RCC 7860 (cell line): ENCODE measurements around the gene NTM.

Experiments
- DNase-seq: peaks from one replicate; pipeline ENCODE4 v3.0.0-alpha.2; 2015; ENCODE audit warnings: low spot score
- FAIRE-seq: peaks from 2 replicates; lab custom pipeline; 2012; peaks lifted over from hg19 to GRCh38; lab: Jason Lieb, UNC

The NTM gene

GRCh38 chr11:132022733-132023478 lies 652.5 kb downstream of the NTM start:
- FAIRE-seq (no peak), DNase-seq (no peak)

GRCh38 chr11:132024587-132025295 lies 654.3 kb downstream of the NTM start:
- peak; percentile 90 for FAIRE-seq
- DNase-seq, result peak; percentile 91

GRCh38 chr11:132026746-132027145 lies 656.3 kb downstream of the NTM start:
- no peak for FAIRE-seq

DNA sequence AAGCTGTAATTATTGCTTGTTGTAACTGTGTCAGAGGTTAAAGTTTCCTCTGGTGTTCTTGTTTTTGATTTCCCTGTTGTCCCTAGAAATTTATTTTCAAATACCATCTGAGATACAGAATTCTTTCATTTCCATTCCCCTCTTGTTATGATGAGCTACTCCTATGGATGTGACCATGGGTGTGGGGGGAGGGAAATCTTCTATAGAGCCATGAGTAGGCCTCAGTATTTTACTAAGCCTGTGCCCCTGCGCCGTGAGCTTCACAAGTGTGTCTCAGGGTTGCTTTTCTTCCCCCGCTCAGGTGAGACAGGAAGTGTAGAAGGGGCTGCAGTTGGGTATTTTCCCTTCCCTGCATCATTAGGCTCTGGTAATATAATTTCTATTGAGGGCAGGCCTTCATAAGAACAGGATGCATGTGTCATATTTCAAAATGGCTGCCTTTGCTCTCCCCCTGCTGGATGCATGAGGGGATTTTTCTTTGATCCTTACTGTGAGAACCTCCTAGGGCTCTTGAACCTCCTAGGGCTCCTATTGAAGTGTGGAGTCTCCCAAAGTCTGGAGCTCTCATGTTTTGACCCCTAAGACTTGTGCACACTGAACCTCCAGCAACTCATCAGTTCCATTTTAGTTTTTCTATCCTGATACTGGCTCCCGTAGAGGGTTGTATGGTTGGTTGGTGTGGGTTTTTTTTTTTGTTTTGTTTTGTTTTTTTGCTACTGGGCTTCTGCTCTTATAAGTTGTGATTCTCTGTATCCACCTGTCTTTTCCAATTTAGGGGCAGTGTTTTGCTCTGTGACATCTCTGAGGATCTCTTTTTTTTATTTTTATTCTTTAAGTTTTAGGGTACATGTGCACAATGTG lies 658.2 kb downstream of the NTM start:
- FAIRE-seq, result no peak
- DNase-seq, result no peak

More at GRCh38 chr11:132026746-132027145, 656.3 kb downstream of the NTM start:
- no peak for DNase-seq

GRCh38 chr11:132030896-132031295 lies 660.5 kb downstream of the NTM start:
- FAIRE-seq (no peak), DNase-seq (no peak)

DNA sequence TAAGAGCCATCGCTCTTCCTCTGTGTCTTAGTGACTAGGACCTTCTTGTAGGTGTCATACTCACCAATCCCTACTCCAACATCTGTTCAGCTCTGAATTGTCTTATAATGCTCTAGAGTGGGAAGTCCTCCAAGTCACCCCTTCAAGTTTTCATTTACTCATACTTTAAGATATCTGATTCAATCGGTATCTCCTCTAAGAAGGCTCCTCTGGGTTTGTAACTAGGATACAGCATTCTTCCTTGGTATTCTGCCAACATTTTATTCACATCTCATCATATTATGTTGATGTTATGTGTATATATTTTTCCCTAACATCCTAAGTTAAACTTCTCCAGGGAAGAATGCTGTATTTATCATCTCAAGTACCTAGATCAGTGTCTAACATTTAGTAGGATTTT lies 662.1 kb downstream of the NTM start:
- no peak for FAIRE-seq
- DNase-seq, result no peak

DNA sequence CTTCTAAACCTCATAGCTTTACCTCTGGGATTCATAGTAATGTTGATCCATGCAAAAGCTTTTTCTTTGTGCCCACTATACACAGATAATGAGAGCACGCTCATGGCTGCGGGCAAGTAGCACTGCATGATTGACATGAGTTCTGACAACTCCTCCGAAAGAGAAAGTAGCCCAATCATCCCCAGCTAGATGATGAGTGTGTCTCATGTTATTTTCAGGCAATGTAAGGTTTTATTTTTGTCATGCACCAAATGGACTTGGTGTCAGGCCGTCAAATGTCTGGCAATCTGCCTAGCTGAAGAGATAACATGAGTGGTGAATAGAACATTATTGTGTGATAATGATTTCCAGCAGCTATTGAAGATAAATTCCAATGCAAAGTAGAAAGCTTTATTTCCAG lies 662.6 kb downstream of the NTM start:
- no peak for DNase-seq
- no peak for FAIRE-seq

- no peak for DNase-seq
- FAIRE-seq, result no peak
Observed at GRCh38 chr11:132035228-132035627, 664.8 kb downstream of the NTM start.

GRCh38 chr11:132035766-132036165 lies 665.4 kb downstream of the NTM start:
- DNase-seq (no peak), FAIRE-seq (no peak)

DNA sequence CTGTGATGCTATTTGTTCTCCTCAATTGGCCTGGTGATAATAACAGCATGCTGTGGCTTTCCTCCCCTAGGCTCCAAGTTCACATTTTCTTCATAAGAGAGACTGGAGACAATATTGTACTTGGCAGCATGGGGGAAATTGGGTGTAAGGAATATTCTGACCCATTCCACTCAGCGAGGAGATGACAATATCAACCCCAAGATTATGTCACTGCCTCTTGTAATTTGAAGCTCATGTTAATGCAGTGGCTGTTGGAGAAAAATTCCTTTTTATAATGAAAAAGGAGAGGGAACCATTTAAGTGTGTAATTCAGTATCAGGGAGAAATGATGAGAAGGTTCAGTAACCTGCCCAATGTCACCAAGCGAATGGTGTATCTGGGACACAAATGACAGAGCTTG lies 665.8 kb downstream of the NTM start:
- DNase-seq (no peak), FAIRE-seq (no peak)

DNA sequence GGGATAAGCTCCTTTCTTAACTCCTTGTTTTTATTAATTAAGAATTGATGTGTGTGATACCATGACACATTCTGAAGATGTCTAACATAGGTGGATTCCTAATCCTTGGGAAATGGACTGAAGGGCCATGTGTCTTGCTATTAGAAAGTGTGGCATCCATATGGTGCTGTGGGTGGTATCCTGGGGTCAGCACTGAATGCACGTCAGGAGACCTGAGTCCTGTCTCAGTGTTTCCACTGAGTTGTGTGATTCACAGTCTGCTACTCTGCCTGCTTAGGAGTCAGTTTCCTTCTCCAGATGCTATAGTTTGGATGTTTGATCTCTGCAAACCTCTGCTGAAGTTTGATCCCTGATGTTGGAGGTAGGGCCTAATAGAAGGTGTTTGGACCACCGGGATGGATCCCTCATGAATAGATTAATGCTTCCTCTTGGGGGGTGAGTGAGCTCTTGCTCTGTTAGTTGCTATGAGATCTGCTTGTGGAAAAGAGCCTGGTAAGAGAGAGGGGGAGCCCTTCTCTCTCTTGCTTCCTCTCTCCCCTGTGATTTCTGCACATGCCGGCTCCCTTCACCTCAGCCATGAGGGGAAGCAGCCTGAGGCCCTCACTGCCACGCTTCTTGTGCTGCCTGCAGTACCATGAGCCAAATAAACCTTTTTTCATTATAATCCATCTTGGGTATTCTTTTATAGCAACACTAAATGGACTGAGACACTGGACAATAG lies 666.5 kb downstream of the NTM start:
- DNase-seq (no peak), FAIRE-seq (no peak)

DNA sequence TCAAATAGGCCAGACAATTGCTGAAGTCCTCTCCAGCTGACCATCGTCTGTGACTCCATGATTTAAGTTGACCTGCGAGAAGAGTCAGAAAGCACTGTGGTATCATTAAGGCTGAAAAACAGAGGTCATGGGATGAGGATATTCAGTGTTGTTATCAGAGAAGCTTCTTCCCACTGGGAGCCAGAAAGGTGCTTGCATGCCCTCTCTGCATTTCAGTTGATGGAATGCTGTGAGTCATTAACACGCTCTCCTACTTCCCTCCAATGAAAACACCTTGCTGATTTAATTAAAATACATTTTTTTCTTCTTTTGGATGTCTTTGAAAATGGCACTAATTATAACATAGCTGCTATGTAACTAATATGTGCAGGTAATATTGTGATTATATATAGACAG lies 667.0 kb downstream of the NTM start:
- no peak for FAIRE-seq
- no peak for DNase-seq

GRCh38 chr11:132037956-132038355 lies 667.5 kb downstream of the NTM start:
- no peak for FAIRE-seq

DNA sequence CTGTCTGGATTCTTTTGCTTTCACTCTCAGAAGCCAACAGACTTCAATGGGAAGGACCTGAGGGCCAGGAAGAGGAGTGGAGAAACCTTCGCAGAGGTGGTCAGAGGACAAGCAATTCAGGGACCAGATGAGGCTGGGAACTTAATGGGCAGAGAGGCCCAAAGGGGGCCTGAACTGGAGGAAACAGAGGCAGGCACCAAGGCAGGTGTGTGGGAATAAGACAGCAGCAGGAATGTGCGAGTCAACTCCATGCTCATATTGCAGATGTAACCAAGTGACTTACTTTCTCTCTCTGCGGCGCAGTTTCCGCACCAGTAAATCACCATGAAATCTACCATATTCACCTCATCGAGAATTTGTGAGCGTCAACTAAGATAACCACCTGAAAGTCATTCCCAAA lies 669.1 kb downstream of the NTM start:
- FAIRE-seq (no peak), DNase-seq (no peak)

More at GRCh38 chr11:132037956-132038355, 667.5 kb downstream of the NTM start:
- DNase-seq, result no peak

GRCh38 chr11:132042296-132042695 lies 671.9 kb downstream of the NTM start:
- no peak for FAIRE-seq
- DNase-seq, result no peak

- FAIRE-seq (no peak), DNase-seq (no peak)
Observed at GRCh38 chr11:132043714-132044113, 673.3 kb downstream of the NTM start.

DNA sequence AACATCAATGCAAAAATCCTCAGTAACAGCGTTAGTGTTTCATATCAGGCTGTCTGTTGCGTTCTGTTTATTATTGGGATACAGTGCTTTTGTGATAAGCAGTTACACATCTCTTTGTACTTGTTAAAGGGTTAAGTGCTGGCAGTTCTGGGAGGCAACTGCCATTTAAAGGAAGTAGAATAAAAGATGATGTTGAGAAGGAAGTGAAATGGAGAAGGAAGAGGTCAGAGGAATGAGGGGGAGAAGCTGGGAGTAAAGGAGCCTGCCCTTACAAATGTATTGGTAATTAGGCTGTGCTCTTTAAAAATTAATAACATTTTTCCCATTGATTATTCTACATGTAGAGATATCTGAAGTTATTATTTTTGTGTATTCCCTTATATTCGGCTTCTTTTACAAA lies 674.7 kb downstream of the NTM start:
- FAIRE-seq, result no peak
- no peak for DNase-seq

GRCh38 chr11:132046288-132046865 lies 676.0 kb downstream of the NTM start:
- no peak for DNase-seq
- no peak for FAIRE-seq

- no peak for DNase-seq
- FAIRE-seq, result no peak
Observed at GRCh38 chr11:132047167-132047566, 676.8 kb downstream of the NTM start.

- no peak for DNase-seq
- no peak for FAIRE-seq
Observed at GRCh38 chr11:132048040-132048439, 677.6 kb downstream of the NTM start.
